Inflammatory macrophage treated with lipopolysaccharide for 1 hour (primary cell): ENCODE results near the gene SCN1B.
"Not testable (repeated sequence)": the region's sequence is repeated elsewhere in the genome, so short reads cannot be mapped to it uniquely, and the experiment has no call there.

ENCODE experiments used
- DNase-seq, 2 donors: peaks; one replicate each; pipeline ENCODE4 v3.0.0-alpha.2; 2020 to 2022

The SCN1B gene

DNA sequence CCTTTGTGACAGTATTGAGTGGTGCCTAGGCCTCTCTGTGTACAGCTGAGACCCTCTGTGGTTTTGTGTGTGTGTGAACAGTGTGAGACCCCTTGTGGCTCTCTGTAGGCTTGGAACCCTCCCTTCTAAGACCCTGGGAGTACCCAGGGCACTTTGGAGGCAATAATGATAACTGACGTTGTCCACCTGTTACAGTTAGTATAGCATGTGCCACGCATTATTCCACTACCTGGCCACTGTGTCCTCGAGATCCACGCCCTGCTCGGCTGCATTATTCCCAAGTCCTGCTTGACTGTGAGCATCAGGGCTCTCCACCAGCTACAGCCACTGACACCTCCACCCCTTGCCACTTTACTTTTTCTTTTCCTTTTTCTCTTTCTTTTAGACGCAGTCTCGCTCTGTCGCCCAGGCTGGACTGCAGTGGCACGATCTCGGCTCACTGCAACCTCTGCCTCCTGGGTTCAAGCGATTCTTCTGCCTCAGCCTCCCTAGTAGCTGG, 28.2 kb upstream of the SCN1B start:
- DNase-seq, result no peak

DNA sequence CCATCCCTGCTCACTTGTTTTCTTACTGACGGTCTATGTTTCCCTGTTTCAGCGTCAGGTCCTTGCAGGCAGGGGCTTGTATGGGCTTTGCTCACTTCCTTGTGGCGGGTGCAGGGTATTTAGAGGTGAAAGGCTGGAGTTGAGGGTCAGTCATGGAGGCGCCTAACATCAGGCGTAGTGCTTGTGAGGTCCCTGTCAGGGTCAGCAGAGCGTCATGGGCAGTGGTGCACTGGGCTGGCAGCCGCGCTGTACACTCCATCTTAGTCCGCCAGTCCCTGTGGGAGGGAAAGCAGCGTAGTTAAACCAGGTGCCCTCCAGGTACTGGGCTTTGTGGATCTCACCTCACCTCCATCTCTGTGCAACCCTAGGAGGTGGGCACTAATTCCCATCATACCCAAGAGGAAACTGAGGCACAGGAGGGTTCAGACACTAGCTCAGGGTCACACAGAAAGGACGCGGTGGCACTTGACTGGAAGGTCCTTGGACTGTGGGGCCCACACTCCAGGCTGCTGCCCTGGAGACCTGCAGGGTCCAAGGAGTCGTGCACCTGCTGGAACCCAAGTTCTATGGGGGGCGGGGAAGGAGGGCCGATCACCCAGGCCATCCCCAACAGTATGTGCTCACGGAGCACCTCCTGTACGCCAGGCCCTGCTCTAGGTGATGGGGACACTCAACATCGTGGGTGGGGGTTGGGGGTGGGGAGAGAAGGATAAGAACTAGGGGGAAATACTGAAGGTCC, 25.6 kb upstream of the SCN1B start:
- no peak for DNase-seq

DNA sequence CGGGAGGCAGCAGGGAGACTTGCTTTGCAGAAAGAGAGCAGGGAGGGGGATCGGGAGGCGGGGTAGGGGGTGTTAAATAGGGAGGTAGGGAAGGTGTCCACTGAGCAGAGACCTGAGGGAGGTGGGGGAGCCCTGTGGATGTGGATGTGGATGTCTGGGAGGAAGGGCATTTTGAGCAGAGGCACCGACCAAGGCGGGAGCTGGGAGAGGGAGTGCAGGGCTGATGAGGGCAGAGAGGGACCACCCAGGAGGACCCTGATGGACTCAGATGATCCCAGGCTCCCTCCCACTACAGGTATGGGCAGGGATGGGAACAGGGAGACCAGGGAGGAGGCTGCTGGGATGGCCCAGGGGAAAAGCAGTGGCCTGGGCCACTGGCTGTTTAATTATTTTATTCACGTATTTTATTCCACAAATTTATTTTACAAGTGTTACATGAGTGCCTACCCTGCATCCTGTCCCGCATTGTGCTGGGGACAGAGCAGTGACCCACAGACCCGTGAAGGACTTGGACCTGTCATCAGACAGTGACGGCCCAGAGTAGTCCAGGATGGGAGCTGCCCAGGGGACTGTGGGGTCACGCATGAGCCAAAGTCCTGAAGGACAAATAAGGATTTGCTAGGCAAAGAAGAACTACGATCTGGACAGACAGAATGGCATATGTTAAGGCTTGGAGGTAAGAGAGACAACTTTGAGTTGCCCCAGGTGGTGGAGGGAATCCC, 24.9 kb upstream of the SCN1B start:
- no peak for DNase-seq

DNA sequence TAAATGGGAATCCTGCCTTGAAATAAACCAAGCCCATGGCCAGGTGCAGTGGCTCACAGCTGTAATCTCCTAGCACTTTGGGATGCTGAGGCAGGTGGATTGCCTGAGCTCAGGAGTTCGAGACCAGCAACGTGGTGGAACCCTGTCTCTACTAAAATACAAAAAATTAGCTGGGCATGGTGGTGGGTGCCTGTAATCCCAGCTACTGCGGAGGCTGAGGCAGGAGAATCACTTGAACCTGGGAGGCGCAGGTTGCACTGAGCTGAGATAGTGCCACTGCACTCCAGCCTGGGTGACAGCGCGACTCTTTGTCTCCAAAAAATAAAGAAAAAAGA, 24.3 kb upstream of the SCN1B start:
- not testable (repeated sequence) for DNase-seq

DNA sequence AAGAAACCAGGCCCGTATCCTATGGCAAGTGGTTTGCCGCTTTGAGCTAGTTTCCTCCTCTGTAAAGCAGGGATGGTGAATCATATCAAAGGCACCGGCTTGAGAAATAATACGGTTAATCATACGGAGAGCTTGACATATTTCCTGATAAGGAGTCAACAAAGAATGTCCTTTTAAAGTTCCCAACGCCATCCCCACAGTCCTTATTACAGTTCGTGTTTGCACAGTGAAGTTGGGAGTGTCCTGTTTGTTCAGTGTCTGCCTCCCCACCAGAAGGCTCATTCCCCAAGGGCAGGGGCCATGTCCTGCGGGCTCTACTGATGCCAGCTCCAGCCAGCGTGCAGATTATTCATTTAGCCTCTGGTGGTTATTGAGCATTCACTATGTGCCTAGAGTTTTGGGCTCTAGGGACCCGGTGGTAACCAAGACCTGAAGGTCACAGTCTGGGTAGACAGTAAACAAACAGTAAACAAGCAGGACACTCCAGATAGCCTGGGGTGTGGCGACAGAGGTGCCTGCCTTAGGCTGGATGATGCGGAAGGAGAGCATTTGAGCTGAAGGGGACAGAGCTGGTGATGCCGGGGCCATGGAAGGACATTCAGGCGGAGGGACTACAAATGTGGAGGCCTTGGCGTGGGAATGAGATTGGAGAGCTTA, 23.8 kb upstream of the SCN1B start:
- DNase-seq, result no peak

DNA sequence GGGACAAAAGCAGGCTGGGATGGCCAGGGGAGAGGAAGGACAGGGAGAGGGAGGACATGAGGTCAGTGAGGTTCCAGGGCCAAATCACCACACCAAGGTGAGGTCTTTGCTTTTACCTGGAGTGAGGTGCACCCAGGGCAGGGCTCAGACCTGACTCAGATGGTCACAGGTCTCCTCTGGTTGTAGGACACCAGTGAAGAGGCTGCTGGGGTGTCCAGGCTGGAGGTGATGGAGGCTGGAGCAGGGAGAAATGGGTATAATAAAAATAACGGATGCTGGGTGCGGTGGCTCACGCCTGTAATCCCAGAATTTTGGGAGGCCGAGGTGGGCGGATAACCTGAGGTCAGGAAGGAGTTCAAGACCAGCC, 23.3 kb upstream of the SCN1B start:
- no peak for DNase-seq

DNA sequence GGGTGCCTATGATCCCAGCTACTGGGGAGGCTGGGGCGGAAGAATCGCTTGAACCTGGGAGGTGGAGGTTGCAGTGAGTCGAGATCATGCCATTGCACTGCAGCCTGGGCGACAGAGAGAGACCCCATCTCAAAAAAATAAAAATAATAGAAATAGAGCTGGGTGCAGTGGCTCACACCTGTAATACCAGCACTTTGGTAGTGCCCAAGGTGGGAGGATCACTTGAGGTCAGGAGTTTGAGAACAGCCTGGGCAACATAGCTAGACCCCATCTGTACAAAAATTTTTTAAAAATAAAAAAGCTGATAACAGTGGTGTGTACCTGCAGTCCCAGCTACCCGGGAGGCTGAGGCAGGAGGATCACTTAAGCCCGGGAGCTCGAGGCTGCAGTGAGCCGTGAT, 22.8 kb upstream of the SCN1B start:
- not testable (repeated sequence) for DNase-seq

DNA sequence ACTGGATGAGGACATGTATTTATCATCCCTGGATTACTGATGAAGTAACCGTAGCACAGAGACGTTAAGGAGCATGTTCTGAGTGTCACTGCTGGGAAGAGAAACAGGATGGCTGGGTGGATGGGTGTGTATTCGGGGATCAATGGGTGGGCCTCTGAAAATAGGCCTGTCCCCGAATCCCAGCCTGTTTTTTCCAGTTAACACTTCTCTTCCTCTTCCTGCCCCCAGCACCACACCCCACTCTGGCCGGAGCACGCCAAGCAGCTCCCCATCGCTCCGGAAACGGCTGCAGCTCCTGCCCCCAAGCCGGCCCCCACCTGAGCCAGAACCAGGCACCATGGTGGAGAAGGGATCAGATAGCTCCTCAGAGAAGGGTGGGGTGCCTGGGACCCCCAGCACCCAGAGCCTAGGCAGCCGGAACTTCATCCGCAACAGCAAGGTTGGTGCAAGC, 21.4 kb upstream of the SCN1B start:
- no peak for DNase-seq

DNA sequence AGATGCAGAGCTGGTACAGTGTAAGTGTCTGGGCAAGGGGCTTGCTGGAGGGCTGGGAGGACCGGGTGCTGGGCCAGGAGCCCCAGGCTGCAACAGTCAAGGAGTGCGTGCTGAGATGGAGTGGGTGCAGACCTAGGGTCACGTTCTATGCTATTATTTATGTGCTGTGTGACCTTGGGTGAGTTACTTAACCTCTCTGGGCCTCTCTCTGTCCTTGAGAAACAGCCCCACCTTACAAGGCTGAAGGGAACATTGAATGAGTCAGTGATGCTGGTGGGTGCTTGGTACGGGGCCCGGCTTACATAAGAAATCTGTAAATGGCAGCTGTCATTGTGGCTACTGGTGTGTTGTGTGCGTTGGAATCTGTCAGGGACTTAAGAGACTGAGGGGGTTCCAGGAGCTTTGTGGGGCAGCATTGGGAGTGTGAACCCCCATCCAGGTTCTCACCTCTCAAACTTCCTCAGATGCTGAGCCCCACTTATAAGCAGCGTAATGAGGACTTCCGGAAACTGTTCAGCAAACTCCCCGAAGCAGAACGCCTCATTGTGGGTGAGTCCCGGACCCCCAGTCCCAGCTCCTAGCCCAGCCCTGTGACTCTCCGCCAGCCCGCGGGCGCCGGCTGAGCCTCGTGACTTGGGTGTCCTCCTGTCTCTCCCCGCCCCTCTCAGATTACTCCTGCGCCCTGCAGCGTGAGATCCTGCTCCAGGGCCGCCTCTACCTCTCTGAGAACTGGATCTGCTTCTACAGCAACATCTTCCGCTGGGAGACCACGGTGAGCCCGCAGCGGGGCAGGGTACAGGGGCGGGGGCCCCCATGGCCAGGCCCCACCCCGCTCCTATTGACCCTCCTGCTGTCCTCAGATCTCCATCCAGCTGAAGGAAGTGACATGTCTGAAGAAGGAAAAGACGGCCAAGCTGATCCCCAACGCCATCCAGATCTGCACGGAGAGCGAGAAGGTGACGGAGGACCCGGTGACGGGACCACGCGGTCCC, 20.6 kb upstream of the SCN1B start:
- no peak for DNase-seq

DNA sequence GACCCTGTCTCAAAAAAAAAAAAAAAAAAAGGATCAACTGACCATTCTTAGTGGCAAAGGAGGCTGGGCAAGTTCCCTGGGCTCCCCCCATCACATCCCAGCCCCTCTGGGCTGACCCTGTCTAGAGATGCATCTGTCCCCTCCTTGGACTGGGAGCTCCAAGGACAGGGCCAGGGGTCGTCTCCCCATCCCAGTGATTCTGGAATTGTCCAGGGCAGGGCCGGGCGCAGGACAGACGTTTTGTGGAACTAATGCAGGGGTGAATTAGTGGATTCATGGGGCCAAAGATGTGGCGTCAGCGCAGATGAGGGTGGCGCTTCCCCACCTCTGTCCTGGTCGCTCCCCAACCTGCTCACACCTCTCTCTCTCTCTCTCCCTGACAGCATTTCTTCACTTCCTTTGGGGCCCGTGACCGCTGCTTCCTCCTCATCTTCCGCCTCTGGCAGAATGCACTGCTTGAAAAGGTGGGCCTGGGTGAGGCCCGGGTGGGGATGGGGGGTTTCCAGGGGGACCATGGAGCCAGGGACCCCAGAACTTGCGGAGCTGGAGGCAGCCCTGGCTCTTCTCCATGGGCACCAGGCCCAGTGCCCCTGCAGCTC, 19.1 kb upstream of the SCN1B start:
- no peak for DNase-seq

DNA sequence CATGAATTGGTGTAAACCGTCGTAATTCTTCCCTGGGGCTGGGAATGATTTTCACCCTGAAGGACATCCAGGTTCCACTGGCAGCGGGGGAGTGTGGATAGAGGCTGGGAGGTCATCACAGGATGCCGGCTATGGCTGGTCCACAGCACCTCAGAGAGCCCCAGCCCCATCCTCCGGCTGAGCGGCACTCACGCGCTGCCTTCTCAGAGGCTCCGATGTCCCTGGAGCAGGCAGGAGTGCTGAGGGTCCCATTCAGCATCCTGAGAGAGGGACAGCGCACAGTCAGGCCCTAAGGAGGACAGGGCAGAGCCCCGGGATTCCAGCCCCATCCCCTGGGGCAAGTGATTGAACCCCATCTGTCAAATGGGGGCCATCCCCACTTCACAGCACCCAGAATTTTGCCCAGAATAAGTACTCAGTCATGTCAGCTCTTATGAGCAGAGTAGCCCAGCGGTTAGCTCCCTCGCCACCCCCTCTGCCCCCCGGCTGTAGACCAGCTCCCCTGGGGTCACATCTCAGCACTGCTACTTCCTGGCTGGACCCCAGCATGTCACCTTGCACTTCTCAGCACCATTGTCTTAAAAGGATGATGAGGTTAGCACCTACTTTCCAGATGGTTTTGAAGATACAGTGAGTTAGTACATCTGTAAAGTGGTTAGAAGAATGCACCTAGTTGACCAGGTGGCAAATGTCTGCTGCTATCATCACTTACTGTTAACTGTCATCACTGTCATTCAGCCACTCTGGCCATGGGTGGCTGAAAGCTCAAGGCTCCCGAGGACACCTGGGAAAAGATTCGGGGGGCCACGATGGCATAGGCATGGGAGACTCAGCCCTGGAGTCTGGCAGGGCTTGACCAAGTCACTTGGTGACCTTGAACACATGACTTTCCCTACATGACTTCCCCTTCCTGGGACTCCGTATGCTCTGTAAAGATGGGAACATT, 18.3 kb upstream of the SCN1B start:
- DNase-seq, result no peak

DNA sequence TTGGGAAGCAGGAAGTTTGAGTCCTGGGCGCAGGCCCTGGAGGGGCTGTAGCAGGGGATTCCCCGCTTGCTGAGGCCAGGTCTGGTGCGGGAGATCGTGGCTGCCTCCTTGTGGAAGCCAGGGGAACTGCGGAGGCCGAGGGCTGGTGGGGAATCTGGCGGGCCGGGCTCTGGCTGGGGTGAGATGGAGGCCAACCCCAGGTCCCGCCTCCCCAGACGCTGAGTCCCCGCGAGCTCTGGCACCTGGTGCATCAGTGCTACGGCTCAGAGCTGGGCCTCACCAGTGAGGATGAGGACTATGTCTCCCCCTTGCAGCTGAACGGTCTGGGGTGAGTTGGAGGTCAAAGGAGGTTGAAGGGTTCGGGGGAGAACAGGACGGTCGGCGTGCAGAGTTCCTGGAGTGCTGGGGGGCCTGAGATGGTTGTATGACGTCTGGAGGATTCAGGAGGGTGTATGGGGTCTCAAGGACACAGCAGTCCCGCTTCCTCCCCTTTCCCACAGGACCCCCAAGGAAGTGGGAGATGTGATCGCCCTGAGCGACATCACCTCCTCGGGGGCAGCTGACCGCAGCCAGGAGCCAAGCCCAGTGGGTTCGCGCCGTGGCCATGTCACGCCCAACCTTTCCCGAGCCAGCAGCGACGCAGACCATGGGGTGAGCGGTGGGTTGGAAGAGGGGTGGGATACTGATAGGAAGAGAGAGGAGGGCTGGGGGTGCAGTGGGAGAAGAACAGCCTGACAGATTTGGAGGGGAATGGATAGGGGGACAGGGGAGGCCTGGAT, 17.0 kb upstream of the SCN1B start:
- DNase-seq, result peak; percentile 73 to 90

DNA sequence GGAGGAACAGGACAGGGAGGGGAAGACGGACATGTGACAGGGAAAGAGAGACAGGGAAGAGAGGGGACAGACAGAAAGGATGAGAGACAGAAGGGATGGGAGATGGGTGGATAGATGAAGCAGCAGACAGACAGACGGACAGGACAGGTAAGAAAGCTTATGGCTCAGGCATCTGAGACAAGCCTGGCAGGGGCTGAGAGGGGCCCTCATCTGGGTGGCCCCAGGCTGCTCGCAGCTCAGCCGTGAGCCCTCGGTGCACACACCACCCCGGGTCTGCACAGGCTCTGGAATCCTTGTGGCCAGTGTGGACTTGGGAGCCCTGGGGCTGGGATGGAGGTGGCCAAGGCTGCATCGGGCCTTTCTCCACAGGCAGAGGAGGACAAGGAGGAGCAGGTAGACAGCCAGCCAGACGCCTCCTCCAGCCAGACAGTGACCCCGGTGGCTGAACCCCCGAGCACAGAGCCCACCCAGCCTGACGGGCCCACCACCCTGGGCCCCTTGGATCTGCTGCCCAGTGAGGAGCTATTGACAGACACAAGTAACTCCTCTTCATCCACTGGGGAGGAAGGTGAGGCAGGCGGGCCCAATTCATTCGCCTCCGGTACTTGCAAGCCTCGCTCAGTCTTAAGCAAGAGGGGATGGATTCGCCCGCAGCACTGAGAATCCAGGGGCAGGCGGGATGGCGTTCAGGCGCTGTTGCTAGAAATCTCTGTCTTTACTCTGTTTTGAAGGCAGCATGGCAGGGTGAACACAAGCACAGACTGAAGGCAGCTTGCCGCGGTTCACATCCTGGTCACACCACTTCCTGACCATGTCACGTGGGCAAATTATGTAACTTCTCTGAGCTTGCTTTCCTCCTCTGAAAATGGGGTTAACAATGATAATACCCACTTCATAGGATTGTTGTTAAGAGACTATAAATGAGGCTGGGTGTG, 16.2 kb upstream of the SCN1B start:
- DNase-seq, result peak; percentile 45 to 69

DNA sequence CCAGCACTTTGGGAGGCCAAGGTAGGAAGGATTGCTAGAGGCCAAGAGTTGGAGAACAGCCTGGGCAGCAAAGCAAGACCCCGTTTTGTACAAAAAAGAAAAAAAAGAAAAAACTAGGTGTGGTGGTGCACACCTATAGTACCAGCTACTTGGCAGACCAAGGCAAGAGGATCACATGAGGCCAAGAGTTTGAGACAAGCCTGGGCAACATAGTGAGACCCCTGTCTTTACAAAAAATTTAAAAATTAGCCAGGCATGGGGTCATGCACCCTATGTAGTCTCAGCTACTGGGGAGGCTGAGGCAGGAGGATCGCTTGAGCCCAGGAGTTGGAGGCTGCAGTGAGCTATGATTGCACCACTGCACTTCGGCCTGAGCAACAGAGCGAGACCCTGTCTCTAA, 15.5 kb upstream of the SCN1B start:
- not testable (repeated sequence) for DNase-seq

DNA sequence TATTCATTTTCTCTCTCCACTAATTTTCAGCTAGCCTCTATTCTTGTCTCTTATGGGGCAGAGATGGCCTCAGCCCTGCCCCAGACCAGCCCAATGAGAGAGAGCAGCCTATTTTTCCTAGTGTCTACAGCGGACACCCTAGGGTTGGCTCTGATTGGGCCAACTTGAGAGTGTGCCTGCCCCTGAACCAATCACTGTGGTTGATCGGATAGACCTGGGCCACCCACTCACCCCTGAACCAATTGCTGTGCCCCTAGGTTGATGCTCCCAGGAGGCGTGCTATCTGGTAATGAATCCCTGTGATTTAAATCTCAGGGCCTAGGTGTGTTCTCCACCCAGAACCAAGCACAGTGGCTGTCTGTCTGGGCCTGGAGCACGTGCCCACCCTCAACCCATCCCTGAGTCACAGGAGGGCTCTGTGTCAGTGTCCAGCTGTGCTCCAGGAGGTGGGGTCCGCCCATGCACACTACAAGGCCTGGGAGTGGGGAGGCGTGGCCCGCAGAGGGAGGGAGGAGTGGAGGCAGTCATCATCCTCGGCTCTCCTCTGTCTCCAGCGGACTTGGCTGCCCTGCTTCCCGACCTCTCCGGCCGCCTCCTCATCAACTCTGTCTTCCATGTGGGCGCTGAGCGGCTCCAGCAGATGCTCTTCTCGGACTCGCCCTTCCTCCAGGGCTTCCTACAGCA, 14.9 kb upstream of the SCN1B start:
- no peak for DNase-seq

DNA sequence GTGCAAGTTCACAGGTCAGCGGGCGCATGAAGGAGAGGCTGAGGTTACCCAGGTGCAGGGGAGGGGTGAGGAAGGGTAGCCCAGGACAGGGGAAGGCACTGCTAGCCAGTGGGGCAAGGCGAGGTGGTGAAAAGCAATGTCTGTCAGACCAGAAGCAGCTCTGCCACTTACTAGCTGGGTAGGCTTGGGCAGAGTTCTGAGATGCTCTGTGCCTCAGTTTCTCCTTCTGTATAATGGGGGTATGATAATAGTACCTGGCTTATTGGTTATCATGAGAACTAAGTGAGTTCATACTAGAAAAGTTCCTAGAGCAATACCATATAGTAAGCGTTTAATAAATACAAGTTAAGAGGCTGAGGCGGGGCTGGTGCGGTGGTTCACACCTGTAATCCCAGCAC, 14.3 kb upstream of the SCN1B start:
- no peak for DNase-seq

DNA sequence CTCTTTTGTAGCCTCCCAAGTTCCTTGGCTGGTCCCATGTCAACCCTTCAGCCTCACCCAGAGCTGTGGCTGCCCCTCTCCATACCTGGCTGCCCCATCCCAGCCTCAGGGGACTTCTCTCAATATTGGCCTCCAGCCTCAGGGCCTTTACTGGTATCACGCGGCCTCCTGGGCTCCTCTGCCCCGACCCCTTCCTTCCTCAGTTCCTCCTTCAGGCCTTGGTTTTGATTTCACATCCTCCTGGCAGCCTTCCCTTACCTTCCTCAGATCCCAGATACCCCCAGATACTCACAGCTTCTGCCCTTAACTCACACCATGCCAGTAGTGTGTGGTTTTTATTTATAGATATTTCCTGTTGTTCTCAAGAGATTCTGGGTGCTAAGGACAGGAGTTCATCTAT, 12.8 kb upstream of the SCN1B start:
- DNase-seq, result no peak

DNA sequence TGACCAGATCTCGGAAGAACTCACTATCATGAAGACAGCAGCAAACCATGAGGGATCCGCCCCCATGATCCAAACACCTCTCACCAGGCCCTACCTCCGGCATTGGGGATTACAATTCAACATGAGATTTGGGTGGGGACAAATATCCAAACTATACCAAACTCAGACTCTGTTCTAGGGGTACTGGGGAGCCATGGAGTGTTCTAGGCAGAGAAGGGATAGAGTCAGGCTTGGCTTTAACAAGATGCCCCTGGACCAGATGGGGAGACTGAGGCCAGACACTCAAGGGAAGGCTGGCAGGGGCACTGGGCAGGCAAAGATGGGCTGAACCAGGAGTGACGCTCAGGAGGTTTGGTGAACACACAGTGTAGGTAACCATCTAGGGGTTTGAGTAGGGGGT, 11.9 kb upstream of the SCN1B start:
- no peak for DNase-seq

DNA sequence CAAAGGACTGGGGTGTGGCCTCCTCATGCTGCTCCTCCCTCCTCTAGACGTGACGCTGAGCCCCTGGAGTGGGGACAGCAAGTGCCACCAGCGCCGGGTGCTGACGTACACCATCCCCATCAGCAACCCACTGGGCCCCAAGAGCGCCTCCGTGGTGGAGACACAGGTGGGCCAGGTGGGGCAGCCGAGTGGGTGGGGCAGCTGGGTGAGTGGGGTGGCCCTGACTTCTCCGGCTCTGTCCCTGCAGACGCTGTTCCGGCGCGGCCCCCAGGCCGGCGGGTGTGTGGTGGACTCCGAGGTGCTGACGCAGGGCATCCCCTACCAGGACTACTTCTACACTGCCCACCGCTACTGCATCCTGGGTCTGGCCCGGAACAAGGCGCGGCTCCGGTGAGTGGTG, 11.1 kb upstream of the SCN1B start:
- no peak for DNase-seq
